D341Med (cell line): ENCODE results near the gene SCYGR2.

ENCODE experiments used
- DNase-seq: peaks from one replicate; pipeline ENCODE4 v3.0.0; 2012; ENCODE audit warnings: low spot score

Gene SCYGR2

GRCh38 chr2:227612546-227613271, 14.0 kb downstream of the SCYGR2 start:
- no peak for DNase-seq

DNA sequence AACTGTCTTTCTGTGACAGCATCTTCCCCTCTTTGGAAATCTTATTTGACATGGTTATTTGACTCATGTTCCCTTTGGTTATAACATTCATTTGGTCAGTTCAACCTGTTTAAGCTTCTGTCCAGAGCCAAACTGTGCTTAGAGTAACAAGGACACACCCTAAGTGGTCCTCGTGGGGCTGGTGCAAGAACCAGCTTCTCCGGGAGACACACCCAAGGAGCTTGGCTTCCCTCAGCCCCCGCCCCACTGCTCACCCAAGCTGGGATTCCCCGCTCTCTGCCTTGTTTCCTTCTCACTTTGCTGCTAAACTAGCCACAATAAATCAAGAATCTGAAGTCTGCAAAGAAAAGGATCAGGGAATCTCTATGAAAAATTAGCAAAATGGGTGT, 14.6 kb downstream of the SCYGR2 start:
- DNase-seq, result no peak

DNA sequence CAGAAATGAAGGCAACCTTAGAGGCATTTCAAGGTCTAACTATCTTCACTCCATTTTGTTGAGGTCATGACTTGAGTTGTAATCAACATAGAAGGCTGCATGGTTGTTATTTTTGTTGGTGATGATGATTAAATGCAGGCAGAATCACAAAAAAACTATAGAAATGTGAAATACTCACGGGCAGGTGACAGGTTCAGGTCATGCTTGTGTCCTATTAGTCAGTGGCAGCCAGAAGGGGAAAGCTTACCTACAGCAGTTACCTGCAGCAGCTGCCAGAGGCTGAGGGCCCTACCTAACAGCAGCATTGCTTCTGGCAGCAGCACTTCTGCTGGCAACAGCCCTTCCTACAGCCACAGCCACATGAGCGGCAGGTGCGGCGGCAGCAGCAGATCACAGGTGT, 15.6 kb downstream of the SCYGR2 start:
- no peak for DNase-seq

GRCh38 chr2:227614740-227615139, 16.0 kb downstream of the SCYGR2 start, which contains the start of gene SCYGR3:
TSS of gene SCYGR3 (minus strand) at chr2:227614840. CDS start at chr2:227614840, 0 bp downstream.
- no peak for DNase-seq

GRCh38 chr2:227615181-227615580, 16.5 kb downstream of the SCYGR2 start:
- no peak for DNase-seq

DNA sequence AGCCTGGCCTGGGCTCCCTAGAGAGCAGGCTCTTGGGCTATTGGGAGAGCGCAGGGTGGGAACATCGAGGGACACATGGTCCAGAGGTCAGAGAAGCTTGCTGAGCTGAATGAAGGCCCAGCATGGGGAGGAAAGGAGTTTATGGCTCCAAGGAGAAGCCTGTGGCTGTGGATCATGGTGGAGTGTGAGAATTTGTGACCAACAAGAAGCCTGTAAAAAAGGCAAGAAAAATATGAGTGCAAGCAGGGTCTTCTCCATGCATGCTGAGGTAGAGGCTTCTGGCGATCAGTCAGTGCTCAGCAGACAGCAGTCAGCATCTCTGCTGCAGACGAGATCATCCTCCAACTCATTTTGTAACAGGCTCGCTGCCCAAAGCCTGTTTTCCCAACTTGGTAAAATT, 17.2 kb downstream of the SCYGR2 start:
- no peak for DNase-seq

DNA sequence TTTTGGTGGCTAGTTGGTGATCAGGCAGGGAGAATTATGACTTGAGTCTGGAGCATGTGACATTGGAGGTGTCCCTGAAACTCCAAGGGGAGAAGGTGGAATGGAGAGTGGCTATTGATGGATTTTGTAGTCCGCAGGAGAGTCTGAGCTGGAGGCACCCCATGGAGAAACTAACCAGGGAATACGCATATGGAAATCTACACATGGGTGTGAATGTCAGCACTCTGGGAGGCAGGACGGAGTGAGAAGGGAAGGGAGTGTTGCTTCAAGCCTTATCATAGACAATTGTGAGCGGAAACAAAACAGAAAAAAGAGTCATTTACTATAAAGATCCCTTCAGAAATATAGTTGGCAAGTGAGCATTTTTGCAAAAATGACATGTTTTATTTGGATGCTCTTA, 17.9 kb downstream of the SCYGR2 start:
- DNase-seq, result no peak

DNA sequence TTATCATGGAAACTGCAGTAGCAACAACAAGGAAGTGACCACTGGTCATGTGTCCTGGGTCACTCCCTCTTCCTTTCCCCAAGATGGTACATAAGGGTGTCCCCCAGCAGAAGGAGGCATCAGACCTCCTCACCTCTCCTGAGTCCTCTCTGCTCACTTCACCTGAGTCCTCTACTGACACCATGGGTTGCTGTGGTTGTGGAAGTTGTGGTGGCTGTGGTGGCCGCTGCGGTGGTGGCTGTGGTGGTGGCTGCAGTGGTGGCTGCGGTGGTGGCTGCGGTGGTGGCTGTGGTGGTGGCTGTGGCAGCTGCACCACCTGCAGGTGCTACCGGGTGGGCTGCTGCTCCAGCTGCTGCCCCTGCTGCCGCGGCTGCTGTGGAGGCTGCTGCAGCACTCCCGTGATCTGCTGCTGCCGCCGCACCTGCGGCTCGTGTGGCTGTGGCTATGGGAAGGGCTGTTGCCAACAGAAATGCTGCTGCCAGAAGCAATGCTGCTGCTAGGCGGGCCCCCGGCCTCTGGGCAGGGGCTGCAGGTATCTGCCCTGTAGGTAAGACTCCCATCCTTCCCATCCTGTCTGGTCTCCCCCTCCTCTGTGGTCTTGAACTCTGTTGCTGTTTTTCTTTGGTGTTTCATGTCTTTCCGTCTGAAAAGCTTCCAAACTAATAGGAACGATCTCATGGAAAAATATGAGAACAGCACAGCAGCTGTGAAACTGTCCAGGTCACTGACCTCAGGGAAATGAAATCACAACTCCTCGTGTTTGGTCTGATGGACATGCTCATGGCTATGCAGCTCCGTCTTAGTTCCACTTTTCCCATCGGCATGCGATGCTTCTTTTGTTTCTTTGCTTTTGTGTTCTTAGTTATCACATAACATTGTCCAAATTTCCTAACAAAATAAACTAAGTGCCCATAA, 18.9 kb downstream of the SCYGR2 start, which contains the start of gene SCYGR4:
Gene SCYGR4, plus strand, starts transcription at position 183 of the 915 bp plus-strand sequence. Its CDS starts 0 bp downstream, at position 183.
- DNase-seq, result no peak

GRCh38 chr2:227623226-227623625, 24.5 kb downstream of the SCYGR2 start:
- DNase-seq, result no peak

- no peak for DNase-seq
Observed at GRCh38 chr2:227625420-227625819, 26.7 kb downstream of the SCYGR2 start.

GRCh38 chr2:227626580-227627151, 28.0 kb downstream of the SCYGR2 start:
- no peak for DNase-seq

DNA sequence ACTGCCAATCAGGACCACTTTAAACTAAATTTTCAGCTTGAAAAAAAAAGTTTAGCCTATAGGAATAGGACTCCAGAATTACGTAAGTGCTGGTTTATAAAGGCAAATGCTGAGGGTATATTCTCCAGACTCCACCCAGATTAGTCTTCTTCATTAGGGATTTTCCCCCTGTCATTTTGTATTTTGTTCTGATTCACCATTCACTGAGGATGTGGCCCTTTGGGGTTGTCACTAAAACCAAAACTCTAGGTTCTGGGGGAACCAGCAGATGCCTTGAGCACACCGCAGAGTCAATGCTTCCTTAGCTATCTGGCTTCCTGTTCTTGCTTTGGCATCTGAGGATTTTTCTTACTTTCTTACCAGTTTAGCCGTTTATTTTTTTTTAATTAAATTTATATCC, 29.1 kb downstream of the SCYGR2 start:
- no peak for DNase-seq

DNA sequence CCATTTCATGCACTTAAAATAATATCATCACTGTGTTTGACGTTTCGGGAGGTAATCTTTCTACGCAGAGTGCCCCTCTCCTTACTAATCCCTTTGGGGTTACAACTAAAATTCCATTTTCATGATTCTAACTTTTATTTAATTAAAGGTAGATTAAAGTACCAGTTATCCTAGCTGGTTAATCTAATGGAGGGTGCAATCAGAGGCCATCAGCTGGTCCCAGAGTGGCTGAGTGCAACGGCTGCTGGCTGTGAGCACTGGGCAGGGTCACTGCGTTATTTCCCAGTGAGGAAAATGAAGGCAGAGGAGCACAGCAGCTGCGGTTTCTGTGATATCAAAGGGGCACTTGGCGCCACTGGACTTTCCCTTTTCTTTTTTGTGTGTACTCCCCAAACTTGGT, 30.7 kb downstream of the SCYGR2 start:
- no peak for DNase-seq

- DNase-seq, result no peak
Observed at GRCh38 chr2:227630322-227630721, 31.6 kb downstream of the SCYGR2 start.

DNA sequence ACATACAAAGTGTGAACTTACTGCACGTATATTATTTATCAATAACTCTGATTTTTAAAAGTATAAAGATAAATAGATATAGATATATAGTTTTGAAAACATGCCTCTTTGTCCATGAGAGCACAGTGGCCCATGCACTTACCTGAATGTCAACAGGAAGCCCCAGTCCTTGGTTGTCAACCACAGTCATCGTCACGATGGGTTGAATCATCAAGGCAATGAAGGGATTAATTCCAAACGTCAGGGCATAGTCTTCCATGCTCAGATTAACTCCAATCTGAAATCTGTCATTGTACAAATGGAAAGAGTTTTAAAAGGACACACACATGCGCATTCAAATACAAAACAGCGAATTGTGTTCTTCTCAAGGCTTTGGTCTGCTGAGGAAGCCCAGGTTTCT, 34.1 kb downstream of the SCYGR2 start:
- DNase-seq, result no peak

DNA sequence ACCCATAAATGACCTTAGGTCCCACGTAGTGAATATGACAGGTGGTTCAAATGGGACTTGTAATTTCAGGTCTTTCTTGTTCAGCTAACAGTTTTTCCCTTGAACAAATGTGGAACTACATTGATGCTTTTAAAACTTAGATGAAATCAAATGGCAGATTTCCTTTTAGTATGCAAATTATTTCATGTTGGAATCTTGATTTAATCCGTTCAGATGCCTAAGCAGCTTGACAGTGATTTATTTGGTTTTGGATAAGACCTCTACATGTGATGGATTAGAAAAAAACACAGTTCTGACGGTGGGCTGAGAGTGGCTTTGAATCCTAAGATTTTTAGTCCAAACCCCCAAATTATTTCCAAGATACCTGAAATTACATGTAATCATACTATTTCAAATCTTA, 35.5 kb downstream of the SCYGR2 start:
- no peak for DNase-seq

DNA sequence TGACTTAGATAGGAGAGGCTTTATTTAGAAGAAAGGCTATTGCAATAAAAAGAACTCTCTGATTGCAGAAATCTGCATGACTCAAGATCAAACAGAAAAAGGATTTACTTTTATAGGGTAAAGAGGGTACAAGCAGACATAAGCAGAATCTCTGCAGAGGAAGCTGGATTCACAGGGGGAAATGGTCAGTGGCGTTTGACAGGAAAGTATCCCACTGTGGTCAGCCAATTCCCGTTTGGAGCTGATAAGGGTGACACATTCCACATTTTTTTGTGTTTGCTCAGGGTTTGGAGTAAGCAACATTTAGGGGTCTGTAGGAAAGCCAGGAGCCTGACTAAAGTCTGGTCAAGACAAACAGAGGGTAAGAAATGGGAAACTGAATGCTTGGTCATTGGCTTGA, 44.0 kb downstream of the SCYGR2 start:
- no peak for DNase-seq

DNA sequence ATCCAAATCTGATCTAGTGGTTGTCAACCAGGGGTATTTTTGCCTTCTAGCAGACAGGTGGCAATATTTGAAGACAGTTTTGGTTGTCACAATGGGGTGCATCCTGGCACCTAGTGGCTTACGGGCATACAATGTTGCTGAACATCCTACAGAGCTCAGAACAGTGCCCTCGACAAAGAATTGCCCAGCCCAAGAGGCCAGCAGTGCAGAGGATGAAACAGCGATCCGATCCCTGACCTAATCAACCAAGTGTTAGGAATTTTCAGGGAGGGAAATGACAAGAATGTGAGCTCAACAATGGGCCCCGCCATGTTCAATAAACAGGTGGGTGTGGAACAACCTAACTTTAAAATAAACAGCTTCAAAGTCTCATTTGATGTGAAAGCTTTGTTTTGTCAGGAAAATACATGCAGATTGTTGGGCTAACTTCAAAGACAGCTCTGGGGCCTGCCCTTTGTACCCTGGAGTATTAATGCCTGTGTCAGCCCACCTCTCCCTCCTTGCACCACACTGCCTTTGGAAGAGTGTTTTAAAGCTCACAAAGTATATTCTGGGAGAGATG, 45.4 kb downstream of the SCYGR2 start:
- DNase-seq, result no peak
